ENCODE results near the gene TNFRSF14.

- no peak for TF ChIP-seq CTCF (conservative IDR thresholded peaks at IDR 0.05; ENCODE audit: low read length)
- no peak for TF ChIP-seq EZH2phosphoT487 (IDR thresholded peaks at IDR 0.05; ENCODE audit: borderline replicate concordance, low read depth, low read length)
Measured at GRCh38 chr1:2535981-2536380, 20.2 kb upstream of the TNFRSF14 start.
